T-cell (primary cell): Measurements from ENCODE around the gene MOK. TPM values are rescaled to one million over a fixed set of nuclear protein-coding genes. Genes with fewer than 3 reads are reported as not detected.
A peak's percentile ranks its signal among the peaks of the same experiment; 100 is the strongest.

ENCODE experiments used
- ATAC-seq, 4 experiments: fragments of 200-7000 bp in 3 of 4; fragments of 150-1000 bp in 1 of 4; cut with Tn5 transposase; replicated peaks in 1 of 4; 1 replicate in 3 of 4; 2 replicates in 1 of 4; pipeline ENCODE4 v1.10.0; 2021; ENCODE audit warnings: moderate library complexity in 3 of 4, mild to moderate bottlenecking in 2 of 4, moderate number of reproducible peaks in 1 of 4
- CTCF ChIA-PET, 2 donors: fragments of 300-600 bp; sonication (Branson Sonifier 250); formaldehyde crosslinking; loops; one replicate each; lab custom pipeline; 2022; ENCODE audit warnings: antibody characterized with exemption in 2 of 2; lab: Charles Lee
- POLR2A ChIA-PET, 2 donors: fragments of 300-600 bp; sonication (Branson Sonifier 250); formaldehyde crosslinking; loops; one replicate each; lab custom pipeline; 2022; ENCODE audit warnings: antibody characterized with exemption in 2 of 2; lab: Charles Lee
- DNase-seq, 35 experiments: peaks; one replicate each; pipeline versions ENCODE4 v3.0.0 to v3.0.0-alpha.2; 2013 to 2023
- H3K27ac ChIP-seq: one replicate; pipeline ENCODE4 v1.5.1; 2013; ENCODE audit warnings: low read length
- H3K27me3 ChIP-seq, 2 experiments: replicated peaks in 1 of 2; 1 replicate in 1 of 2; 2 replicates in 1 of 2; pipeline versions ENCODE4 v1.6.1 to v1.7.0; 2013; ENCODE audit warnings: low read length in 1 of 2, mixed read lengths in 1 of 2; ENCODE audit not compliant: control insufficient read depth in 2 of 2, insufficient read depth in 2 of 2; ENCODE audit errors: extremely low read depth in 1 of 2
- H3K36me3 ChIP-seq, 2 donors: 1 replicate in 1 of 2; 2 replicates in 1 of 2; pipeline versions ENCODE4 v1.6.1 to v1.7.0; 2013; ENCODE audit warnings: low read length in 1 of 2; ENCODE audit not compliant: control insufficient read depth in 2 of 2, insufficient read depth in 1 of 2; ENCODE audit errors: extremely low read depth in 1 of 2
- H3K4me1 ChIP-seq, 2 experiments: 1 replicate in 1 of 2; 2 replicates in 1 of 2; pipeline versions ENCODE4 v1.6.1 to v1.7.0; 2013; ENCODE audit warnings: low read length in 2 of 2, mixed read lengths in 1 of 2; ENCODE audit not compliant: insufficient read depth in 2 of 2, control insufficient read depth in 1 of 2; ENCODE audit errors: extremely low read depth in 1 of 2
- H3K4me3 ChIP-seq, 2 donors: 1 replicate in 1 of 2; 2 replicates in 1 of 2; pipeline versions ENCODE4 v1.5.1 to v1.7.0; 2013; ENCODE audit warnings: mild to moderate bottlenecking in 2 of 2, low read length in 1 of 2, moderate library complexity in 1 of 2; ENCODE audit not compliant: control insufficient read depth in 1 of 2; ENCODE audit errors: extremely low read depth in 1 of 2
- H3K9me3 ChIP-seq: 2 replicates; pipeline ENCODE4 v1.7.0; 2013
- H3K27ac Mint-ChIP-seq, 2 donors: one replicate each; pipeline ENCODE4 v1.8.0; 2020 to 2021; ENCODE audit warnings: mild to moderate bottlenecking in 2 of 2, mixed read lengths in 2 of 2
- H3K27me3 Mint-ChIP-seq, 2 donors: one replicate each; pipeline ENCODE4 v1.8.0; 2021 to 2022; ENCODE audit warnings: mixed read lengths in 2 of 2
- H3K36me3 Mint-ChIP-seq: one replicate; pipeline ENCODE4 v1.8.0; 2021; ENCODE audit warnings: mixed read lengths
- H3K4me1 Mint-ChIP-seq, 3 donors: one replicate each; pipeline ENCODE4 v1.8.0; 2020 to 2022; ENCODE audit warnings: mixed read lengths in 3 of 3, mild to moderate bottlenecking in 1 of 3
- H3K4me3 Mint-ChIP-seq, 3 donors: one replicate each; pipeline ENCODE4 v1.8.0; 2020 to 2022; ENCODE audit warnings: mild to moderate bottlenecking in 3 of 3, mixed read lengths in 3 of 3, moderate library complexity in 3 of 3
- H3K9me3 Mint-ChIP-seq, 3 donors: one replicate each; pipeline ENCODE4 v1.8.0; 2020 to 2022; ENCODE audit warnings: mixed read lengths in 3 of 3
- WGBS: methylation state at CpG from one replicate; pipeline ENCODE4 v1.1.5; 2013; ENCODE audit warnings: missing lambda C conversion rate; ENCODE audit not compliant: insufficient coverage; 5-methylcytosine and 5-hydroxymethylcytosine counted together
- total RNA-seq, 35 experiments: library from RNA in 6 of 35; stranded (reverse) in 6 of 35; fragments of 120-200 nt in 1 of 35; gene quantifications; one replicate each; pipeline versions ENCODE4 v1.2.1 to v1.2.4 and lab custom pipeline; 2013 to 2026

The MOK gene
- total RNA-seq, 5 donors from 2014 or later (not counting 1 experiment from before 2014, with no cell fraction given) = 0.77 to 4.1 (median 1.9) TPM

GRCh38 chr14:102200690-102201352, 104.1 kb downstream of the MOK start:
- H3K4me3 Mint-ChIP-seq = peak overlapping the region; percentile 5 to 45 (median 43)
- CTCF ChIA-PET = interaction anchor here (0.6 to 0.9 kb wide), 2 partner anchors 430 to 986 kb away, joined by 3 read pairs; no protein-coding TSS in a partner anchor
- DNase-seq = peak in 11 of 35 experiments; percentile 2 to 41 (median 9)

GRCh38 chr14:102197317-102197853, 107.6 kb downstream of the MOK start:
- H3K9me3 ChIP-seq = no peaks in the 10 kb centered on the region
- DNase-seq (no peak), ATAC-seq (no peak)
- 95% methylated on average over 5 of the region's 5 CpGs for WGBS
- no peaks in the 10 kb centered on the region for H3K27me3 ChIP-seq
- peaks cover 42% of the 10 kb centered on the region for H3K36me3 Mint-ChIP-seq
- H3K27ac ChIP-seq = no peak overlapping the region
- CTCF ChIA-PET = no interaction called here
- H3K9me3 Mint-ChIP-seq = no peaks in the 10 kb centered on the region
- H3K27ac Mint-ChIP-seq = peak overlapping the region; percentile 12 to 17
- H3K27me3 Mint-ChIP-seq = no peaks in the 10 kb centered on the region
- POLR2A ChIA-PET = no interaction called here
- peaks cover 8 to 48% of the 10 kb centered on the region in 2 donors for H3K36me3 ChIP-seq
- peaks cover 77 to 83% (median 80%) of the 10 kb centered on the region in 3 donors for H3K4me1 Mint-ChIP-seq
- no peak overlapping the region for H3K4me3 Mint-ChIP-seq
- H3K4me3 ChIP-seq = no peak overlapping the region
- peaks cover 9 to 27% of the 10 kb centered on the region in 2 experiments for H3K4me1 ChIP-seq

More at GRCh38 chr14:102200690-102201352, 104.1 kb downstream of the MOK start:
- peaks cover 9 to 29% of the 10 kb centered on the region in 2 experiments for H3K4me1 ChIP-seq
- peak; percentile 64 to 80 (median 75) for ATAC-seq
- peaks cover 0 to 2% of the 10 kb centered on the region in 2 experiments for H3K27me3 ChIP-seq
- Mint-ChIP-seq H3K4me1 (peaks cover 61 to 68% (median 63%) of the 10 kb centered on the region in 3 donors), H3K9me3 (no peaks in the 10 kb centered on the region), H3K36me3 (peaks cover 48% of the 10 kb centered on the region), H3K27ac (peak overlapping the region; percentile 81 to 82), H3K27me3 (no peaks in the 10 kb centered on the region)
- no peaks in the 10 kb centered on the region for H3K9me3 ChIP-seq
- no peak overlapping the region for H3K27ac ChIP-seq
- H3K4me3 ChIP-seq = no peak overlapping the region
- WGBS = 89% methylated on average over 3 of the region's 9 CpGs
- H3K36me3 ChIP-seq = peaks cover 8 to 65% of the 10 kb centered on the region in 2 donors
- POLR2A ChIA-PET = interaction anchor here in 1 of 2 donors (0.6 kb wide), 1 partner anchor 425 kb away, joined by 4 read pairs; no protein-coding TSS in a partner anchor

GRCh38 chr14:102196902-102197230, 108.1 kb downstream of the MOK start:
- ChIA-PET CTCF (no interaction called here), POLR2A (interaction anchor here in 1 of 2 donors (0.5 kb wide), 1 partner anchor 139 kb away, joined by 4 read pairs; no protein-coding TSS in a partner anchor)
- peaks cover 8 to 48% of the 10 kb centered on the region in 2 donors for H3K36me3 ChIP-seq
- Mint-ChIP-seq H3K36me3 (peaks cover 42% of the 10 kb centered on the region), H3K27me3 (no peaks in the 10 kb centered on the region), H3K4me1 (peaks cover 74 to 80% (median 75%) of the 10 kb centered on the region in 3 donors), H3K9me3 (no peaks in the 10 kb centered on the region), H3K27ac (peak overlapping the region; percentile 12 to 17), H3K4me3 (no peak overlapping the region)
- no peaks in the 10 kb centered on the region for H3K9me3 ChIP-seq
- H3K27ac ChIP-seq = no peak overlapping the region
- WGBS = 75% methylated on average over 2 of the region's 4 CpGs
- H3K27me3 ChIP-seq = no peaks in the 10 kb centered on the region
- DNase-seq (no peak), ATAC-seq (no peak)
- H3K4me1 ChIP-seq = peaks cover 9 to 24% of the 10 kb centered on the region in 2 experiments
- no peak overlapping the region for H3K4me3 ChIP-seq

- H3K9me3 Mint-ChIP-seq = no peaks in the 10 kb centered on the region
- Histone ChIP-seq H3K27me3 (no peaks in the 10 kb centered on the region), H3K9me3 (no peaks in the 10 kb centered on the region), H3K36me3 (peaks cover 8 to 48% of the 10 kb centered on the region in 2 donors), H3K4me1 (peaks cover 9 to 20% of the 10 kb centered on the region in 2 experiments), H3K4me3 (no peak overlapping the region), H3K27ac (no peak overlapping the region)
- no peak overlapping the region for H3K4me3 Mint-ChIP-seq
- H3K27me3 Mint-ChIP-seq = no peaks in the 10 kb centered on the region
- WGBS = 100% methylated on average over 4 of the region's 6 CpGs
- peaks cover 42% of the 10 kb centered on the region for H3K36me3 Mint-ChIP-seq
- POLR2A ChIA-PET = interaction anchor here in 1 of 2 donors (0.5 kb wide), 1 partner anchor 140 kb away, joined by 4 read pairs; no protein-coding TSS in a partner anchor
- H3K27ac Mint-ChIP-seq = peak overlapping the region; percentile 12 to 25
- ATAC-seq (no peak), DNase-seq (no peak)
- peaks cover 69 to 77% (median 72%) of the 10 kb centered on the region in 3 donors for H3K4me1 Mint-ChIP-seq
- CTCF ChIA-PET = interaction anchor here in 1 of 2 donors (0.5 kb wide), 1 partner anchor 421 kb away, joined by 3 read pairs; no protein-coding TSS in a partner anchor
These were observed 108.7 kb downstream of the MOK start for GRCh38 chr14:102196039-102196901.

GRCh38 chr14:102195446-102195845, 109.5 kb downstream of the MOK start:
- POLR2A ChIA-PET = no interaction called here
- no peak overlapping the region for H3K27ac Mint-ChIP-seq
- ATAC-seq (no peak), DNase-seq (no peak)
- Histone ChIP-seq H3K36me3 (peaks cover 8 to 48% of the 10 kb centered on the region in 2 donors), H3K4me1 (peaks cover 3 to 19% of the 10 kb centered on the region in 2 experiments), H3K27ac (no peak overlapping the region), H3K27me3 (no peaks in the 10 kb centered on the region), H3K4me3 (no peak overlapping the region), H3K9me3 (no peaks in the 10 kb centered on the region)
- CTCF ChIA-PET = no interaction called here
- no peak overlapping the region for H3K4me3 Mint-ChIP-seq
- no peaks in the 10 kb centered on the region for H3K27me3 Mint-ChIP-seq
- 100% methylated on average over 1 of the region's 1 CpG for WGBS
- H3K9me3 Mint-ChIP-seq = no peaks in the 10 kb centered on the region
- H3K4me1 Mint-ChIP-seq = peaks cover 61 to 72% (median 68%) of the 10 kb centered on the region in 3 donors
- peaks cover 42% of the 10 kb centered on the region for H3K36me3 Mint-ChIP-seq

- H3K36me3 ChIP-seq = peaks cover 8 to 45% of the 10 kb centered on the region in 2 donors
- Mint-ChIP-seq H3K4me3 (no peak overlapping the region), H3K4me1 (peaks cover 59 to 68% (median 65%) of the 10 kb centered on the region in 3 donors), H3K36me3 (peaks cover 42% of the 10 kb centered on the region), H3K27ac (peak overlapping the region in 1 of 2 donors; percentile 22), H3K27me3 (no peaks in the 10 kb centered on the region), H3K9me3 (no peaks in the 10 kb centered on the region)
- no peak for DNase-seq
- no peak overlapping the region for H3K4me3 ChIP-seq
- ChIA-PET POLR2A (no interaction called here), CTCF (no interaction called here)
- ATAC-seq = no peak
- H3K4me1 ChIP-seq = peaks cover under 1 to 14% of the 10 kb centered on the region in 2 experiments
- H3K27ac ChIP-seq = no peak overlapping the region
- H3K9me3 ChIP-seq = no peaks in the 10 kb centered on the region
- H3K27me3 ChIP-seq = no peaks in the 10 kb centered on the region
- WGBS = no CpG with 5 or more reads among the region's 4 CpGs
These were observed 110.1 kb downstream of the MOK start for GRCh38 chr14:102194856-102195255.
